Measurements from ENCODE around the gene ITPRIP. TPM values are rescaled to one million over a fixed set of nuclear protein-coding genes. Genes with fewer than 3 reads are reported as not detected.

Gene ITPRIP
- total RNA-seq, 1 donor from 2014 or later, result 15.6 TPM

- H3K9me3 Mint-ChIP-seq, result no peaks in the 10 kb centered on the region
- H3K4me3 Mint-ChIP-seq, result no peak overlapping the region
- DNase-seq (ENCODE audit: low read depth, low spot score), result no peak
- no peaks in the 10 kb centered on the region for H3K4me1 Mint-ChIP-seq
- H3K27me3 Mint-ChIP-seq (ENCODE audit: low read depth), result peaks cover 36% of the 10 kb centered on the region
- H3K27ac Mint-ChIP-seq (ENCODE audit: unreplicated experiment), result no peak overlapping the region
- H3K36me3 Mint-ChIP-seq (ENCODE audit: low read depth), result no peaks in the 10 kb centered on the region
- TF ChIP-seq CTCF (conservative IDR thresholded peaks at IDR 0.05), result no peak
These were observed 9.2 kb upstream of the ITPRIP start for GRCh38 chr10:104347295-104348045.

GRCh38 chr10:104345941-104346340, 7.7 kb upstream of the ITPRIP start:
- TF ChIP-seq CTCF (conservative IDR thresholded peaks at IDR 0.05), result no peak
- Mint-ChIP-seq H3K4me1 (no peaks in the 10 kb centered on the region), H3K4me3 (no peak overlapping the region), H3K36me3 (ENCODE audit: low read depth) (no peaks in the 10 kb centered on the region), H3K27ac (ENCODE audit: unreplicated experiment) (no peak overlapping the region), H3K27me3 (ENCODE audit: low read depth) (peaks cover 30% of the 10 kb centered on the region), H3K9me3 (no peaks in the 10 kb centered on the region)
- no peak for DNase-seq (ENCODE audit: low read depth, low spot score)

- no peak overlapping the region for H3K4me3 Mint-ChIP-seq
- H3K4me1 Mint-ChIP-seq, result no peaks in the 10 kb centered on the region
- no peaks in the 10 kb centered on the region for H3K36me3 Mint-ChIP-seq (ENCODE audit: low read depth)
- TF ChIP-seq CTCF (conservative IDR thresholded peaks at IDR 0.05), result no peak
- H3K27me3 Mint-ChIP-seq (ENCODE audit: low read depth), result peaks cover 30% of the 10 kb centered on the region
- DNase-seq (ENCODE audit: low read depth, low spot score), result no peak
- no peak overlapping the region for H3K27ac Mint-ChIP-seq (ENCODE audit: unreplicated experiment)
- H3K9me3 Mint-ChIP-seq, result no peaks in the 10 kb centered on the region
These were observed 7.2 kb upstream of the ITPRIP start for GRCh38 chr10:104345515-104345914.

GRCh38 chr10:104344219-104344618, 6.0 kb upstream of the ITPRIP start:
- no peak overlapping the region for H3K4me3 Mint-ChIP-seq
- no peaks in the 10 kb centered on the region for H3K9me3 Mint-ChIP-seq

GRCh38 chr10:104342941-104343411, 4.7 kb upstream of the ITPRIP start:
- Mint-ChIP-seq H3K4me1 (peaks cover 14% of the 10 kb centered on the region), H3K4me3 (no peak overlapping the region), H3K36me3 (ENCODE audit: low read depth) (no peaks in the 10 kb centered on the region), H3K27ac (ENCODE audit: unreplicated experiment) (no peak overlapping the region), H3K9me3 (no peaks in the 10 kb centered on the region), H3K27me3 (ENCODE audit: low read depth) (peaks cover 47% of the 10 kb centered on the region)
- DNase-seq (ENCODE audit: low read depth, low spot score), result no peak
- TF ChIP-seq CTCF (conservative IDR thresholded peaks at IDR 0.05), result no peak

More at GRCh38 chr10:104344219-104344618, 6.0 kb upstream of the ITPRIP start:
- Mint-ChIP-seq H3K27ac (ENCODE audit: unreplicated experiment) (no peak overlapping the region), H3K36me3 (ENCODE audit: low read depth) (no peaks in the 10 kb centered on the region), H3K4me1 (peaks cover 12% of the 10 kb centered on the region), H3K27me3 (ENCODE audit: low read depth) (peaks cover 43% of the 10 kb centered on the region)
- TF ChIP-seq CTCF (conservative IDR thresholded peaks at IDR 0.05), result no peak
- no peak for DNase-seq (ENCODE audit: low read depth, low spot score)

Data from neural crest cell (in vitro differentiated cells).